NCI-H510A (cell line): ENCODE data around the gene FAM170A.

Experiments used
- DNase-seq: peaks from one replicate; lab custom pipeline; 2025; lab: John Stamatoyannopoulos, UW

Gene FAM170A, protein sequence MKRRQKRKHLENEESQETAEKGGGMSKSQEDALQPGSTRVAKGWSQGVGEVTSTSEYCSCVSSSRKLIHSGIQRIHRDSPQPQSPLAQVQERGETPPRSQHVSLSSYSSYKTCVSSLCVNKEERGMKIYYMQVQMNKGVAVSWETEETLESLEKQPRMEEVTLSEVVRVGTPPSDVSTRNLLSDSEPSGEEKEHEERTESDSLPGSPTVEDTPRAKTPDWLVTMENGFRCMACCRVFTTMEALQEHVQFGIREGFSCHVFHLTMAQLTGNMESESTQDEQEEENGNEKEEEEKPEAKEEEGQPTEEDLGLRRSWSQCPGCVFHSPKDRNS

GRCh38 chr5:119629339-119629738 is at the start of gene FAM170A:
FAM170A (plus strand) TSS chr5:119629558; CDS start chr5:119629769, 211 bp downstream.
- no peak for DNase-seq

DNA sequence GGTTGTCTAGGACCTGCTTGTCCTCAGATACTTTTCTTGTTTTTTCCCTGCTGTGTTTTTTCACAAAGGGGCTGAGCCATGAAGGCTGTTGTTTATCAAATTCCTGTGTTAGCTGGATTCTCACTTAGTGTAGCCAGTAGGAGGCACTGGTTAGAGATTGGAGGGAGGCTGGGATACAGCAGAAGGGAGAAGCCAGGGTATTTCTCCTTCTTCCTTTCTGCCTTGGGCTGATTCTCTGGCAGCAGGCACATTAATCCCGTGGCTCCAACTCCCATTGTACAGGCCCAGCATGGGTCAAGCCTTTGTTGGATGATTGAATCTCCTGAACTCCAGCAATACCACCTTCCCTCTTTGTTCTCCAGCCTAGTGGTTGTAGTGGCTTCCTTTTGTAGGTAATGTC is 46.4 kb upstream of the FAM170A start:
- DNase-seq: no peak

DNA sequence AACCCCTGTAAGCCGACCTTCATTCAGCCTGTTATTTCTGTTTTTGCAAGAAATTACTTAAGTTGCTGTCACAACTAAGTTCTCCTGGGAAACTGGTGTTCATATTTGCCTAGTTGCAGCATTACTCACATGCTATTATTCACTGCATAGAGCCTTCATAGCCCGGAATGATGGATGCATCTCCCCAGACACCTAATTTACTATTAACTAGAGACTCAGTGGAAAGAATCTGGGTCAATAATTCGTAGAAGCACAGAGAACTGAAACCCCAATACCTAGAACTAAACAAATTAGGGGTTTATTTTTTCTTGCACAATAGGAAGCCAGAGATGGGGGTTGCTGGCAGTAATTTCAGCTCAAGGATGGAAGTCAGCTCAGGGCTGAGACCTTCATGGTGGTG is 45.7 kb upstream of the FAM170A start:
- DNase-seq: no peak

- DNase-seq: no peak
Observed at GRCh38 chr5:119596046-119596445, 33.3 kb upstream of the FAM170A start.

DNA sequence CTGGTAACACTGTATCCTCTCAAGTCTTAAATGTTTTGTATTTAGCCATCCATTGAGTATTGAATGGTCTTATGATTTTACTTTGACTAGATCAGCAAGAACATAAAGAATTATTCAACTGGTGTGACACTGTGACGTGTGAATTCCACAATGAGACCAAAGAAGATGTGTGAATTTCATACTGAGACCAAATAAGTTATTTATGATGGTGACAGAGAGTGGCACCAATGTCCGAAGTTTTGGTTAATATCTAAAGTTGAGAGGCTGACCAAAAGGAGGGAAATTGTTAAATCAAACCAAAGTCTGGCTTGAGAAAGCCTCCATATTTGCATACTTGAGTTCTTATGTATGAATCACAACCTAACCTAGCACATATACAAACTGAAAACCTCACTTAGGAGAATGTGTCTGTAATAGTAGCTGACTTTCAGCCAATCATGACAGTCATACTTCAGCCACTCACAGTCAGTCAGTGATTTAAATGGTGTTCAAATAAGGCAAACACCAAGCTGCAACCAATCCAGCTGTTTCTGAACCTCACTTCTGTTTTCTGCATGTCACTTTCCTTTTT is 31.5 kb upstream of the FAM170A start:
- DNase-seq: no peak

DNA sequence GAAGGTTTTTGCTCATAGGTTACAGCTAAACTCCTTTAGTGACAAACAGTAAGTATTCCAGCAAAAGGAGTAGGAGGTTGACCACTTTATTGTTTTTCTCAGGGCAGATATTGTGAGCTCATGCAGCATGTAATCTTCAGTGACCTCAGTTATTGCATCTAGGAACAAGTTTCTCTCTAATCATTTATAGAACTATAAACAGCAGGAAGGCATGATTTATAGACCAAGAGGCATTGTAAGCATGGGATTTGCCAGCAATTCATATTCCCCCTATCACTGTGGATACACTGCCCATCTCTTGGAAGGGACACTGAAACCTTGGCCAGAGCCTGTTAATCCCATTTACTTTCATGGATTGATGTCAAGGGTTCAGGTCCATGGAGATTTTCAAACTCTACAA is 15.4 kb upstream of the FAM170A start:
- no peak for DNase-seq

DNA sequence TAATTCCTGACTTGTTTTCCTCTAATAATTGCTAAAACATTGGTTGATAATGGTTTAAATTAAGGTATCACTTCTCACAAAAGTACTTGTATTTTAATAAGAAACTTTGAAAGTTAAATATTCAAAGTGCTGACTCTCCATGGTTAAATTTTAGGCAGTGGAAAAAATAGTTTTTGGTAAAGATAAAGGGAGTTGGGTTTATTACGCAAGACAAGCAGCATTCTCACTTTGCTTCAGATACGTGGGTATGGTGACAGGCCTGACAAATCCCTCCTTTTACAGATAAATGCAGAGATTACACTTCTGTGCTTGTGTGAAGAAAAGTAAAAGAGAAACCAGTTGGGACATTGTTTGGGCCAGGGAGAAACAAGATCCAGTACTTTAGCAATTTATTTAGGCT is 14.5 kb upstream of the FAM170A start:
- no peak for DNase-seq

DNA sequence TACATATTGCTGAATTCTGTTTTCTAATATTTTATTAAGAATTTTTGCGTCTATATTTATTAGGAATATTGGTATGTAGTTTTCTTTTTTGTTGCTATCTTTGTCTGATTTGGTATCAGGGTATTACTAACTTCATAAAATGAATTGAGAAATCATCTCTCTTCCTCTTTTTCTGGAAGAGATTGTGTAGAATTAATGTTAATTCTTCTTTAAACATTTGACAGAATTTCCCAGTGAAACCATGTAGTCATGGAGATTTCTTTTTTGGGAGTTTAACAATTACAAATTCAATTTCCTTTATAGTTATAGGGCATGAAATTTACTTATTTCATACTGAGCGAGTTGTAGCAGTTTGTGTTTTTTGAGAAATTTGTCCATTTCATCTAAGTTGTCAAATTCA is 3.3 kb upstream of the FAM170A start:
- DNase-seq: no peak

DNA sequence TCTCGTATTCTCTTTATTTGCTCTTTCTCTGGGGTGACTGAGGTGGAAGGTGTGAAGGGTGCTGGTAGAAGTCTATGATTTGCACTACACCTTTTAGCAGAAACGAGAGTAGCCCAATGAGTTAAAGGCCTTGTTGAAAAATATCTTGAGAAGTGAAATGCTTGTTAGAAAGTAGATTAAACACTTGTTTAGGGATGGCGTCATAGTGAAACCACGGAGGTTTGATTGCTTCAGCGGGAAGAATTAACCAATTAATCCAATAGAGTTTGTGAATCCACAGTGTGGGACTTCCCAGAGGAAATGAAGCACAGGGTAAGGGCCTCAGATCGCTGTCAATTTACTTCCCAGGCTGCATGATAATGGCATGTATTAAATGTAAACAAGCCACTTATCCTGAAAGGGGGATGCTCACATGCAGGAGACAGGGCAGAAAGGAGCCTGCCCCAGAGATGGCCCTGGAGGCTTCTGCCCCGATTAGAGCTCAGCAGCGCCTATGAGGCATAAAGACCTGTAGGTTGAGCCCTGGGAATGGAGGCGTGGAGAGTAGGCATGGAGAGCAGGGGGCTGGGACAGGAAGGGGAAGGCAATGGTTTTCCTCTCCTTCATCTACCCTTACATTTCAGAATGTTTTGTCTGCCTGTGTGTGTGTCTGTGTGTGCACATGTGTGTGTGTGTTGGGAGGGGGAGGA is 1.5 kb downstream of the FAM170A start:
- DNase-seq: no peak

GRCh38 chr5:119631660-119632059 is 2.3 kb downstream of the FAM170A start:
- no peak for DNase-seq

- no peak for DNase-seq
Observed at GRCh38 chr5:119651486-119651885, 22.1 kb downstream of the FAM170A start.

DNA sequence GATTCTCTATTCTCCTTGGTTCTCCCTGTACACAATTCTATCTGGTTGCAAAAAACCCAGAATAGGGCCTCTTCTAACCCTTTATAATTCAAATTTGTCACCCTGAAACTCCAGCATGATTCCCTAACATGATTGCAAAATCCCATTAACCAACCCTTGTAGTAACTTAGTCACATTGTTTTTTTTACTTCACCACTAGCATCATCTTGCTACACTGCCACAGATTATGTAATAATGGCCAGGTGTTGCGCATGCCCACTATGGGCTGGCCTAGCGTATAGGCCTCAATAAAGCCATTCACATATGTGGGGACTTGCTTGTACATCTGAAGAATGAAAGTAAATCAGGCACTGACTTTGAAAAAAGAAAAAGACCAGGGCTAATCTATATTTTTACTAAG is 25.7 kb downstream of the FAM170A start:
- no peak for DNase-seq

- no peak for DNase-seq
Observed at GRCh38 chr5:119656023-119656422, 26.7 kb downstream of the FAM170A start.

- no peak for DNase-seq
Observed at GRCh38 chr5:119666542-119666941, 37.2 kb downstream of the FAM170A start.

DNA sequence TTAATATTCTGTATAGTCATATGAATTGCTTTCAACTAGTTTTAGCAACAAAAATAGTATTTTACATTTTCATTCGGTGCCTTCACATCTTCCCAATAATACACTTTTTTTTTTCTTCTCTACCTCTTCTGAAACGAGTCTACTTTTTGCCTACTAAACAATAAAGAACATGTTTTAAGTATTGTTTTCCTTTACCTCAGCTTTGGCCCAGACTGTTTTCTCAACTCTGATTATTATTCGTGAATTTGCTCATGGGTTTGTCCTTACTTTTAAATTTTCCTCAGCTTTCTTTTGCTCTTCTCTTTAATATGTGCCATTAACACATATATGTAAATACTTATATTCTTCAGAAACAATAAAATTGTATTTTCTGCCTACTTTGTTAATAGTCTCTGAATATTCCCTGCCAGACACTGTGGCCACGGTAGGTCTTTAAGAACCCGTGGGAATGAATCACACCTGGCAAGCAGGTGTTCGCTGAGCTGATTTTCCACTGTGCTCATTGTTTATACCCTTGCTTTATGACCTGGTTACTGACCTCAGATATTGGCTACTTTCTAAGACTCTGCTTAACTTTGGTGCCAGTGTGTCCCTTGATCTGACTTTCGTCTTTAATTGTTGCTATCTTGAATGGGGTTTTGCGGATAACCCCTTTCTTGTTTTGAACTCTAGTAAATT is 49.1 kb downstream of the FAM170A start:
- DNase-seq: peak; percentile 23

DNA sequence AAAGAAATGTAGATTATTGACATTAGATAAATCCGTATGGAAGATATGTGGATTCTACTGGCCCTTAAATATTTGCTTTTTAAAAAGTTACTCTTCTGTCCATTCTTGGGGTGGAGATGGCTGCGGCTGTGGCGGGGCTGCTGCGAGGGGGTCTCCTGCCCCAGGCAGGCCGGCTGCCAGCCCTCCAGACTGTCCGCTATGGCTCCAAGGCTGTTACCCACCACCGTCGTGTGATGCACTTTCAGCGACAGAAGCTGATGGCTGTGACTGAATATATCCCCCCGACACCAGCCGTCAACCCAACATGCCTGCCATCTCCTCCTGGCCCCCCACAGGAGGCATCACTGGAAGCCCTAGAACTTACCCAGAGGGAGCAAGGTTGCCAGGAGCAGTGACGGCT is 50.7 kb downstream of the FAM170A start:
- no peak for DNase-seq

DNA sequence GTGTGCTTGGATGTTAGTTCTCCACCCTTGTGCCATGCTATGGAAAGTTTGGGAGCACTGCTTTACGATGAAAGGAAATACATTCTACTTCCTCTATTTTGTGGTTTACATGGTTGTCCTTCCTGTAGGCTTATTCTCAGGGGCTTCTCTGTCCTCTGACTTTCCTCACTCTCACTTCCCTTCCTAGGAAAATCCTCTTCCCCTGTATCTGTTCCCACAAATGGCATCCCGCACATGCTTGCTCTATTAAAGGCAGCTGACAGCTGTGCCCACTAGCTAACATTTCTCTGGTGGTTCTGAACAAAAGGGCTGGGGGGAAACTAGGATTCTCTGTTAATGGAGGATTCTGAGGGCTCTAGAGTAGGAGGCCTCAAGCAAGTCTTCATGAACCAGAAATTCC is 52.4 kb downstream of the FAM170A start:
- no peak for DNase-seq

GRCh38 chr5:119682372-119682771 is 53.0 kb downstream of the FAM170A start:
- DNase-seq: no peak
